ENCODE data around the gene LRTM2. TPM values are rescaled to one million over a fixed set of nuclear protein-coding genes. Genes with fewer than 3 reads are reported as not detected.

The LRTM2 gene
- total and polyA plus RNA-seq, 2 donors (not counting 1 experiment from before 2014, with no cell fraction given), result not detected

GRCh38 chr12:1842183-1842904, 22.0 kb downstream of the LRTM2 start:
- Histone ChIP-seq H4K20me1 (ENCODE audit: control insufficient read depth, extremely low read depth, insufficient read depth, low read length) (no peaks in the 10 kb centered on the region), H3K27me3 (ENCODE audit: control insufficient read depth, insufficient read depth, low read length) (peaks cover 20% of the 10 kb centered on the region), H3K4me1 (ENCODE audit: control insufficient read depth, extremely low read depth, insufficient read depth, low read length) (no peaks in the 10 kb centered on the region), H3K9ac (ENCODE audit: insufficient read depth, low read length) (no peak overlapping the region), H3K36me3 (ENCODE audit: control insufficient read depth, insufficient read depth, low read length) (no peaks in the 10 kb centered on the region), H3K4me3 (replicated peaks in 1 of 4; ENCODE audit: control extremely low read depth in 1 of 4, insufficient read depth in 1 of 4, low read depth in 3 of 4, low read length in 4 of 4) (no peak overlapping the region), H3K79me2 (ENCODE audit: control insufficient read depth, insufficient read depth, low read length) (no peaks in the 10 kb centered on the region), H2AFZ (ENCODE audit: low read length) (no peak overlapping the region), H3K27ac (ENCODE audit: insufficient read depth, low read length) (no peak overlapping the region), H3K9me3 (ENCODE audit: control insufficient read depth, insufficient read depth, low read depth, low read length) (no peaks in the 10 kb centered on the region), H3K4me2 (ENCODE audit: extremely low read depth, insufficient read depth, low read length) (no peak overlapping the region)
- no peak for DNase-seq (ENCODE audit: low read depth in 2 of 2)
- TF ChIP-seq, protein P1, sequence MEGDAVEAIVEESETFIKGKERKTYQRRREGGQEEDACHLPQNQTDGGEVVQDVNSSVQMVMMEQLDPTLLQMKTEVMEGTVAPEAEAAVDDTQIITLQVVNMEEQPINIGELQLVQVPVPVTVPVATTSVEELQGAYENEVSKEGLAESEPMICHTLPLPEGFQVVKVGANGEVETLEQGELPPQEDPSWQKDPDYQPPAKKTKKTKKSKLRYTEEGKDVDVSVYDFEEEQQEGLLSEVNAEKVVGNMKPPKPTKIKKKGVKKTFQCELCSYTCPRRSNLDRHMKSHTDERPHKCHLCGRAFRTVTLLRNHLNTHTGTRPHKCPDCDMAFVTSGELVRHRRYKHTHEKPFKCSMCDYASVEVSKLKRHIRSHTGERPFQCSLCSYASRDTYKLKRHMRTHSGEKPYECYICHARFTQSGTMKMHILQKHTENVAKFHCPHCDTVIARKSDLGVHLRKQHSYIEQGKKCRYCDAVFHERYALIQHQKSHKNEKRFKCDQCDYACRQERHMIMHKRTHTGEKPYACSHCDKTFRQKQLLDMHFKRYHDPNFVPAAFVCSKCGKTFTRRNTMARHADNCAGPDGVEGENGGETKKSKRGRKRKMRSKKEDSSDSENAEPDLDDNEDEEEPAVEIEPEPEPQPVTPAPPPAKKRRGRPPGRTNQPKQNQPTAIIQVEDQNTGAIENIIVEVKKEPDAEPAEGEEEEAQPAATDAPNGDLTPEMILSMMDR (conservative IDR thresholded peaks at IDR 0.05 in 1 of 2, IDR thresholded peaks at IDR 0.05 in 1 of 2; ENCODE audit: low read depth in 1 of 2, low read length in 2 of 2), result no peak
- TF ChIP-seq EZH2 (IDR thresholded peaks at IDR 0.05; ENCODE audit: low read length, missing control alignments), result no peak

DNA sequence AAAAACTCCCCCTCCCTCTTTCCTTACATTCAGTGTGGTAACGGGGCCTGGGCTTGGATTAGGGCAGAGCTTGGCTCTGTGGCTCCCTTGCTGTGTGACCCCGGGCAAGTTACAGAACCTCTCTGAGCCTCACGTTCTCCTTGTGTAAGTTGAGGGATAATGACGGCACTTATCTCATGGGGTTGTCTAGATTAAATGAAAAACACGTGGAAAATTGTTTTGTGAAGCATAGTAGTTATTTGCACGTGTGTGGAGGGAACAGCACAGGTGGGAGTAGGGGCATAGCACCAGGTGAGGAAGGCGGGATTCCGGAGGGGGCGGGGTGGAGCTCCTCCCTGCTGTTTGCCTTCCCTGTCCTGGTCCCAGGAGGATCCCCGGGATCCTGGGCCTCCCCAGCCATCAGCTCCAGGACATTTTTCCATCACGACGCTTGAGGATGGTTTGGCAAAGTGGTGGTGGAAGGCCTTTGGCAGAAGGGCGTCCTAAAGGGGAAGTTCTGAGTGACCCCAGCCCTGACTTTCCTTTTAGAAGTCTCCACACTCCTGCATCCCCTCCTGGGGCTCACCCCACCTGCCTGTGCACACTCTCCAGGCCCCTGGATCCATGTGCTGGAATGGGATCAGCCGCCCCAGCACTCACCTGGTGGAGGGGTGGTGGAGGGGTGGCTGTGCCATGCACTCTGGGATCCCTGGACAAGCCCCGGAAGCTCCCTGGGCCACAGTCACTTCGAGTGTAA, 22.7 kb downstream of the LRTM2 start:
- Histone ChIP-seq H3K79me2 (ENCODE audit: control insufficient read depth, insufficient read depth, low read length) (no peaks in the 10 kb centered on the region), H3K4me3 (replicated peaks in 1 of 4; ENCODE audit: control extremely low read depth in 1 of 4, insufficient read depth in 1 of 4, low read depth in 3 of 4, low read length in 4 of 4) (no peak overlapping the region), H3K9me3 (ENCODE audit: control insufficient read depth, insufficient read depth, low read depth, low read length) (no peaks in the 10 kb centered on the region), H3K4me2 (ENCODE audit: extremely low read depth, insufficient read depth, low read length) (no peak overlapping the region), H2AFZ (ENCODE audit: low read length) (no peak overlapping the region), H3K4me1 (ENCODE audit: control insufficient read depth, extremely low read depth, insufficient read depth, low read length) (no peaks in the 10 kb centered on the region), H3K9ac (ENCODE audit: insufficient read depth, low read length) (no peak overlapping the region), H3K36me3 (ENCODE audit: control insufficient read depth, insufficient read depth, low read length) (no peaks in the 10 kb centered on the region), H3K27me3 (ENCODE audit: control insufficient read depth, insufficient read depth, low read length) (peaks cover 20% of the 10 kb centered on the region), H3K27ac (ENCODE audit: insufficient read depth, low read length) (no peak overlapping the region), H4K20me1 (ENCODE audit: control insufficient read depth, extremely low read depth, insufficient read depth, low read length) (no peaks in the 10 kb centered on the region)
- TF ChIP-seq, protein P1 (conservative IDR thresholded peaks at IDR 0.05 in 1 of 2, IDR thresholded peaks at IDR 0.05 in 1 of 2; ENCODE audit: low read depth in 1 of 2, low read length in 2 of 2), result no peak
- TF ChIP-seq EZH2 (IDR thresholded peaks at IDR 0.05; ENCODE audit: low read length, missing control alignments), result no peak
- DNase-seq (ENCODE audit: low read depth in 2 of 2), result no peak

GRCh38 chr12:1843641-1844005, 23.3 kb downstream of the LRTM2 start:
- Histone ChIP-seq H2AFZ (ENCODE audit: low read length) (no peak overlapping the region), H3K27me3 (ENCODE audit: control insufficient read depth, insufficient read depth, low read length) (peaks cover 20% of the 10 kb centered on the region), H3K79me2 (ENCODE audit: control insufficient read depth, insufficient read depth, low read length) (no peaks in the 10 kb centered on the region), H3K9me3 (ENCODE audit: control insufficient read depth, insufficient read depth, low read depth, low read length) (no peaks in the 10 kb centered on the region), H3K27ac (ENCODE audit: insufficient read depth, low read length) (no peak overlapping the region), H3K4me1 (ENCODE audit: control insufficient read depth, extremely low read depth, insufficient read depth, low read length) (no peaks in the 10 kb centered on the region), H4K20me1 (ENCODE audit: control insufficient read depth, extremely low read depth, insufficient read depth, low read length) (no peaks in the 10 kb centered on the region), H3K4me3 (replicated peaks in 1 of 4; ENCODE audit: control extremely low read depth in 1 of 4, insufficient read depth in 1 of 4, low read depth in 3 of 4, low read length in 4 of 4) (no peak overlapping the region), H3K36me3 (ENCODE audit: control insufficient read depth, insufficient read depth, low read length) (no peaks in the 10 kb centered on the region), H3K4me2 (ENCODE audit: extremely low read depth, insufficient read depth, low read length) (no peak overlapping the region), H3K9ac (ENCODE audit: insufficient read depth, low read length) (no peak overlapping the region)
- no peak for DNase-seq (ENCODE audit: low read depth in 2 of 2)
- TF ChIP-seq, protein P1 (conservative IDR thresholded peaks at IDR 0.05 in 1 of 2, IDR thresholded peaks at IDR 0.05 in 1 of 2; ENCODE audit: low read depth in 1 of 2, low read length in 2 of 2), result no peak

Measured in fibroblast of lung (primary cell).